Dendritic cell treated with granulocyte-macrophage colony-stimulating factor and Interleukin-4, amounts not matched to agents 40 ng/mL and 50 ng/mL, for 4 days (primary cell): Measurements from ENCODE around the gene RHBG.

Experiments used
- H3K27ac Mint-ChIP-seq: one replicate; pipeline ENCODE4 v1.8.0; 2022; ENCODE audit warnings: mild to moderate bottlenecking, mixed read lengths
- H3K27me3 Mint-ChIP-seq: one replicate; pipeline ENCODE4 v1.8.0; 2022; ENCODE audit warnings: mild to moderate bottlenecking, mixed read lengths
- H3K36me3 Mint-ChIP-seq: one replicate; pipeline ENCODE4 v1.8.0; 2022; ENCODE audit warnings: low read depth, mixed read lengths
- H3K4me1 Mint-ChIP-seq: one replicate; pipeline ENCODE4 v1.8.0; 2022; ENCODE audit warnings: low read depth, mixed read lengths
- H3K4me3 Mint-ChIP-seq: one replicate; pipeline ENCODE4 v1.8.0; 2022; ENCODE audit warnings: mild to moderate bottlenecking, moderate library complexity, mixed read lengths
- H3K9me3 Mint-ChIP-seq: one replicate; pipeline ENCODE4 v1.8.0; 2022; ENCODE audit warnings: mixed read lengths
- intact Hi-C: fragments of 100-400 bp; cut with micrococcal nuclease; formaldehyde crosslinking; loops from one replicate; pipeline ENCODE4 v1.15.0; 2022

RHBG gene

GRCh38 chr1:156423422-156424352 lies 54.7 kb downstream of the RHBG start:
- Mint-ChIP-seq H3K4me3 (no peak overlapping the region), H3K4me1 (peaks cover 27% of the 10 kb centered on the region), H3K9me3 (no peaks in the 10 kb centered on the region), H3K36me3 (no peaks in the 10 kb centered on the region), H3K27ac (no peak overlapping the region), H3K27me3 (peaks cover 94% of the 10 kb centered on the region)
- intact Hi-C loops = no loop called here

- Mint-ChIP-seq H3K36me3 (no peaks in the 10 kb centered on the region), H3K9me3 (no peaks in the 10 kb centered on the region), H3K27ac (no peak overlapping the region), H3K27me3 (peaks cover 94% of the 10 kb centered on the region), H3K4me1 (peaks cover 22% of the 10 kb centered on the region), H3K4me3 (no peak overlapping the region)
- intact Hi-C loops = no loop called here
These were observed 55.9 kb downstream of the RHBG start for GRCh38 chr1:156424806-156425432.

- Mint-ChIP-seq H3K27ac (no peak overlapping the region), H3K4me1 (peaks cover 16% of the 10 kb centered on the region), H3K4me3 (no peak overlapping the region), H3K36me3 (no peaks in the 10 kb centered on the region), H3K27me3 (peaks cover 94% of the 10 kb centered on the region), H3K9me3 (no peaks in the 10 kb centered on the region)
- intact Hi-C loops = no loop called here
These were observed 56.9 kb downstream of the RHBG start for GRCh38 chr1:156425943-156426342.

- Mint-ChIP-seq H3K27me3 (peaks cover 96% of the 10 kb centered on the region), H3K27ac (no peak overlapping the region), H3K9me3 (no peaks in the 10 kb centered on the region), H3K4me3 (no peak overlapping the region), H3K4me1 (peaks cover 5% of the 10 kb centered on the region), H3K36me3 (no peaks in the 10 kb centered on the region)
- intact Hi-C loops = no loop called here
These were observed 58.9 kb downstream of the RHBG start for GRCh38 chr1:156427957-156428356.

GRCh38 chr1:156428746-156429288 lies 59.8 kb downstream of the RHBG start:
- intact Hi-C loops = no loop called here
- H3K9me3 Mint-ChIP-seq = no peaks in the 10 kb centered on the region
- no peak overlapping the region for H3K4me3 Mint-ChIP-seq
- no peaks in the 10 kb centered on the region for H3K36me3 Mint-ChIP-seq
- H3K27me3 Mint-ChIP-seq = peaks cover 96% of the 10 kb centered on the region
- no peak overlapping the region for H3K27ac Mint-ChIP-seq
- peaks cover 5% of the 10 kb centered on the region for H3K4me1 Mint-ChIP-seq

GRCh38 chr1:156429313-156430060 lies 60.5 kb downstream of the RHBG start:
- Mint-ChIP-seq H3K4me1 (peaks cover 5% of the 10 kb centered on the region), H3K27me3 (peaks cover 96% of the 10 kb centered on the region)

GRCh38 chr1:156430303-156430702 lies 61.3 kb downstream of the RHBG start:
- Mint-ChIP-seq H3K27ac (no peak overlapping the region), H3K4me1 (peaks cover 10% of the 10 kb centered on the region), H3K36me3 (no peaks in the 10 kb centered on the region), H3K9me3 (no peaks in the 10 kb centered on the region), H3K27me3 (peaks cover 96% of the 10 kb centered on the region), H3K4me3 (no peak overlapping the region)
- intact Hi-C loops = no loop called here

More at GRCh38 chr1:156429313-156430060, 60.5 kb downstream of the RHBG start:
- Mint-ChIP-seq H3K9me3 (no peaks in the 10 kb centered on the region), H3K4me3 (no peak overlapping the region), H3K36me3 (no peaks in the 10 kb centered on the region), H3K27ac (no peak overlapping the region)
- intact Hi-C loops = no loop called here

- H3K36me3 Mint-ChIP-seq = no peaks in the 10 kb centered on the region
- H3K4me1 Mint-ChIP-seq = peaks cover 15% of the 10 kb centered on the region
- H3K27ac Mint-ChIP-seq = no peak overlapping the region
- peaks cover 99% of the 10 kb centered on the region for H3K27me3 Mint-ChIP-seq
- H3K9me3 Mint-ChIP-seq = no peaks in the 10 kb centered on the region
- intact Hi-C loops = no loop called here
- no peak overlapping the region for H3K4me3 Mint-ChIP-seq
These were observed 61.9 kb downstream of the RHBG start for GRCh38 chr1:156430866-156431265.

GRCh38 chr1:156431366-156431765 lies 62.4 kb downstream of the RHBG start:
- Mint-ChIP-seq H3K36me3 (no peaks in the 10 kb centered on the region), H3K4me3 (no peak overlapping the region), H3K4me1 (peaks cover 20% of the 10 kb centered on the region), H3K27ac (no peak overlapping the region), H3K27me3 (peaks cover 98% of the 10 kb centered on the region), H3K9me3 (no peaks in the 10 kb centered on the region)
- intact Hi-C loops = no loop called here

- no peaks in the 10 kb centered on the region for H3K36me3 Mint-ChIP-seq
- intact Hi-C loops = no loop called here
- no peak overlapping the region for H3K27ac Mint-ChIP-seq
- no peaks in the 10 kb centered on the region for H3K9me3 Mint-ChIP-seq
- H3K4me1 Mint-ChIP-seq = peaks cover 25% of the 10 kb centered on the region
- H3K27me3 Mint-ChIP-seq = peaks cover 99% of the 10 kb centered on the region
- H3K4me3 Mint-ChIP-seq = no peak overlapping the region
These were observed 63.0 kb downstream of the RHBG start for GRCh38 chr1:156431769-156432668.

- H3K36me3 Mint-ChIP-seq = no peaks in the 10 kb centered on the region
- intact Hi-C loops = no loop called here
- H3K9me3 Mint-ChIP-seq = no peaks in the 10 kb centered on the region
- H3K27me3 Mint-ChIP-seq = peaks cover 99% of the 10 kb centered on the region
- H3K4me3 Mint-ChIP-seq = no peak overlapping the region
- peaks cover 30% of the 10 kb centered on the region for H3K4me1 Mint-ChIP-seq
- H3K27ac Mint-ChIP-seq = no peak overlapping the region
These were observed 63.6 kb downstream of the RHBG start for GRCh38 chr1:156432669-156433018.

- Mint-ChIP-seq H3K36me3 (no peaks in the 10 kb centered on the region), H3K4me1 (peaks cover 31% of the 10 kb centered on the region), H3K27ac (no peak overlapping the region), H3K9me3 (no peaks in the 10 kb centered on the region), H3K4me3 (no peak overlapping the region), H3K27me3 (peaks cover 98% of the 10 kb centered on the region)
- intact Hi-C loops = no loop called here
These were observed 64.0 kb downstream of the RHBG start for GRCh38 chr1:156433032-156433431.

- Mint-ChIP-seq H3K4me1 (peaks cover 35% of the 10 kb centered on the region), H3K9me3 (no peaks in the 10 kb centered on the region), H3K27ac (no peak overlapping the region), H3K36me3 (no peaks in the 10 kb centered on the region), H3K4me3 (no peak overlapping the region), H3K27me3 (peaks cover 97% of the 10 kb centered on the region)
- intact Hi-C loops = no loop called here
These were observed 64.6 kb downstream of the RHBG start for GRCh38 chr1:156433602-156434001.
